OCI-LY1 (cell line): ENCODE results near the gene DLX4.

ENCODE experiments used
- H2AFZ ChIP-seq: fragments of 200-600 bp; sonication (generic), shearing (Covaris generic); 2 replicates; pipeline ENCODE4 v1.6.0; 2014; ENCODE audit warnings: antibody characterized with exemption, mild to moderate bottlenecking, low read length
- H3F3A ChIP-seq: fragments of 200-600 bp; sonication (generic), shearing (Covaris generic); 2 replicates; pipeline ENCODE4 v1.6.0; 2014; ENCODE audit warnings: mild to moderate bottlenecking, antibody characterized with exemption, low read length, moderate library complexity; ENCODE audit not compliant: insufficient read depth
- H3K27ac ChIP-seq: fragments of 200-600 bp; sonication (generic); 2 replicates; pipeline ENCODE4 v1.5.1; 2014; ENCODE audit warnings: low read length, mixed run types, mild to moderate bottlenecking, low read depth; ENCODE audit not compliant: poor library complexity, severe bottlenecking
- H3K27me3 ChIP-seq: fragments of 200-600 bp; sonication (generic); 2 replicates; pipeline ENCODE4 v1.6.0; 2014; ENCODE audit warnings: antibody characterized with exemption, mild to moderate bottlenecking, low read length, moderate library complexity; ENCODE audit not compliant: insufficient read depth
- H3K36me3 ChIP-seq: fragments of 200-600 bp; sonication (generic); 2 replicates; pipeline ENCODE4 v1.6.1; 2014; ENCODE audit warnings: mild to moderate bottlenecking, antibody characterized with exemption, low read length, moderate library complexity, mixed read lengths; ENCODE audit not compliant: insufficient read depth
- H3K4me1 ChIP-seq: fragments of 200-600 bp; sonication (generic); 2 replicates; pipeline ENCODE4 v1.5.1; 2014; ENCODE audit warnings: mild to moderate bottlenecking, low read length, moderate library complexity; ENCODE audit not compliant: insufficient read depth, severe bottlenecking
- H3K4me2 ChIP-seq: fragments of 200-600 bp; sonication (generic), shearing (Covaris generic); 2 replicates; pipeline ENCODE4 v1.6.1; 2014; ENCODE audit warnings: low read length
- H3K4me3 ChIP-seq: fragments of 200-600 bp; sonication (generic); 2 replicates; pipeline ENCODE4 v1.5.1; 2014; ENCODE audit warnings: low read length, low read depth, mild to moderate bottlenecking, mixed read lengths; ENCODE audit not compliant: poor library complexity, severe bottlenecking
- H3K79me2 ChIP-seq: fragments of 200-600 bp; shearing (Covaris generic); 2 replicates; pipeline ENCODE4 v1.6.1; 2016; ENCODE audit warnings: mixed run types, low read length, mixed read lengths; ENCODE audit not compliant: insufficient read depth
- H3K9ac ChIP-seq: fragments of 200-600 bp; sonication (generic), shearing (Covaris generic); 2 replicates; pipeline ENCODE4 v1.6.1; 2014; ENCODE audit warnings: mild to moderate bottlenecking, low read length, mixed read lengths
- H3K9me2 ChIP-seq: fragments of 200-600 bp; sonication (generic), shearing (Covaris generic); 2 replicates; pipeline ENCODE4 v1.6.1; 2014; ENCODE audit warnings: low read depth, mild to moderate bottlenecking, low read length, mixed read lengths
- H3K9me3 ChIP-seq: fragments of 200-600 bp; shearing (Covaris generic); 2 replicates; pipeline ENCODE4 v1.6.1; 2014; ENCODE audit warnings: low read length, mixed read lengths
- H4K20me1 ChIP-seq: fragments of 200-600 bp; sonication (generic), shearing (Covaris generic); 2 replicates; pipeline ENCODE4 v1.6.0; 2016; ENCODE audit warnings: mild to moderate bottlenecking, low read length; ENCODE audit not compliant: insufficient read depth
- EZH2 ChIP-seq: fragments of 200-600 bp; sonication (generic), shearing (Covaris generic); IDR thresholded peaks from 2 replicates; pipeline ENCODE4 v1.8.0; 2017; ENCODE audit warnings: borderline replicate concordance, mixed run types, mild to moderate bottlenecking, antibody characterized with exemption, low read length, moderate library complexity, mixed read lengths
- TF ChIP-seq, protein P1 (sequence below): fragments of 200-600 bp; sonication (generic), shearing (Covaris generic); IDR thresholded peaks from 2 replicates; pipeline ENCODE4 v1.5.1; 2017; ENCODE audit warnings: mild to moderate bottlenecking, antibody characterized with exemption, low read length, moderate library complexity, mixed read lengths

DLX4 gene

GRCh38 chr17:49996495-49997300, 27.7 kb downstream of the DLX4 start:
- Histone ChIP-seq H3K4me2 (peak overlapping the region; percentile 41; the same call in 1 of the 2 replicates), H3K27me3 (peaks cover 5% of the 10 kb centered on the region; the same call in 1 of the 2 replicates), H4K20me1 (no peaks in the 10 kb centered on the region), H3K36me3 (no peaks in the 10 kb centered on the region), H3K4me3 (no peak overlapping the region), H3K4me1 (peaks cover 4% of the 10 kb centered on the region), H3F3A (no peaks in the 10 kb centered on the region), H3K9me2 (no peaks in the 10 kb centered on the region), H3K79me2 (no peaks in the 10 kb centered on the region), H2AFZ (no peak overlapping the region), H3K9me3 (no peaks in the 10 kb centered on the region), H3K9ac (no peak overlapping the region), H3K27ac (no peak overlapping the region)
- TF ChIP-seq, protein P1, sequence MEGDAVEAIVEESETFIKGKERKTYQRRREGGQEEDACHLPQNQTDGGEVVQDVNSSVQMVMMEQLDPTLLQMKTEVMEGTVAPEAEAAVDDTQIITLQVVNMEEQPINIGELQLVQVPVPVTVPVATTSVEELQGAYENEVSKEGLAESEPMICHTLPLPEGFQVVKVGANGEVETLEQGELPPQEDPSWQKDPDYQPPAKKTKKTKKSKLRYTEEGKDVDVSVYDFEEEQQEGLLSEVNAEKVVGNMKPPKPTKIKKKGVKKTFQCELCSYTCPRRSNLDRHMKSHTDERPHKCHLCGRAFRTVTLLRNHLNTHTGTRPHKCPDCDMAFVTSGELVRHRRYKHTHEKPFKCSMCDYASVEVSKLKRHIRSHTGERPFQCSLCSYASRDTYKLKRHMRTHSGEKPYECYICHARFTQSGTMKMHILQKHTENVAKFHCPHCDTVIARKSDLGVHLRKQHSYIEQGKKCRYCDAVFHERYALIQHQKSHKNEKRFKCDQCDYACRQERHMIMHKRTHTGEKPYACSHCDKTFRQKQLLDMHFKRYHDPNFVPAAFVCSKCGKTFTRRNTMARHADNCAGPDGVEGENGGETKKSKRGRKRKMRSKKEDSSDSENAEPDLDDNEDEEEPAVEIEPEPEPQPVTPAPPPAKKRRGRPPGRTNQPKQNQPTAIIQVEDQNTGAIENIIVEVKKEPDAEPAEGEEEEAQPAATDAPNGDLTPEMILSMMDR: peak; percentile 96
- TF ChIP-seq EZH2: no peak

DNA sequence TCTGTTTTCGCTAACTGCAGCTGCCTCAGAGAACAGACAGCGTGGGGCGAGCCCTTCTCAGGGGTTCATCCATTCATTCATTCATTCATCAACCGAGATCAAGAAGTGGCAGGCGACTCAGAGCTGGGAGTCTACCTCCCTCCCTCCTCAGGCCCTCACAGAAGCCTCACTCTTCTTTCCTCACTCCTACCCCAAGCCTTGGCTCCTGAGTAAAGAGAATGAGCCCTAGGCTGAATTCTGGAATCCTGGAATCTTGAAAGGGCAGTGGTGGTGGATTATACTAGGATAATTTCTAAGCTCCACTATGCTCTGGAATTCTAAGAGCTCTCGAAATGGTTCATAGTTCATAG, 28.3 kb downstream of the DLX4 start:
- Histone ChIP-seq H3K36me3 (no peaks in the 10 kb centered on the region), H3K9me2 (no peaks in the 10 kb centered on the region), H3K9ac (no peak overlapping the region), H3K9me3 (no peaks in the 10 kb centered on the region), H3K4me1 (peaks cover 4% of the 10 kb centered on the region), H3F3A (no peaks in the 10 kb centered on the region), H4K20me1 (no peaks in the 10 kb centered on the region), H3K4me3 (no peak overlapping the region), H3K4me2 (no peak overlapping the region), H2AFZ (no peak overlapping the region), H3K27ac (no peak overlapping the region), H3K27me3 (peaks cover 5% of the 10 kb centered on the region; the same call in 1 of the 2 replicates), H3K79me2 (no peaks in the 10 kb centered on the region)
- TF ChIP-seq EZH2: no peak
- TF ChIP-seq, protein P1: no peak

- Histone ChIP-seq H2AFZ (peak overlapping the region; percentile 93; the same call in 1 of the 2 replicates), H3K4me3 (no peak overlapping the region), H3K27me3 (peaks cover 5% of the 10 kb centered on the region; the same call in 1 of the 2 replicates), H3K9me3 (no peaks in the 10 kb centered on the region), H3K4me2 (peak overlapping the region; percentile 38; the same call in 1 of the 2 replicates), H4K20me1 (no peaks in the 10 kb centered on the region), H3K79me2 (no peaks in the 10 kb centered on the region), H3K36me3 (no peaks in the 10 kb centered on the region), H3K9ac (no peak overlapping the region), H3K9me2 (no peaks in the 10 kb centered on the region), H3F3A (no peaks in the 10 kb centered on the region), H3K27ac (no peak overlapping the region), H3K4me1 (peaks cover 4% of the 10 kb centered on the region)
- TF ChIP-seq, protein P1: peak; percentile 90
- TF ChIP-seq EZH2: no peak
Observed at GRCh38 chr17:49997773-49998703, 29.0 kb downstream of the DLX4 start.
